ENCODE data around the gene KANK2.

GRCh38 chr19:11142528-11143171, 54.7 kb downstream of the KANK2 start:
- TF ChIP-seq MAX (CRISPR knock-in tag; IDR thresholded peaks at IDR 0.05) (no peak), CTCF (IDR thresholded peaks at IDR 0.05) (no peak), ZNF121 (CRISPR knock-in tag; IDR thresholded peaks at IDR 0.05) (no peak), ATF3 (CRISPR knock-in tag; conservative IDR thresholded peaks at IDR 0.05) (no peak), ZNF263 (CRISPR knock-in tag; IDR thresholded peaks at IDR 0.05; ENCODE audit: low read depth) (no peak), NFYB (CRISPR knock-in tag; conservative IDR thresholded peaks at IDR 0.05; ENCODE audit: low read depth) (no peak), FOXJ3 (CRISPR knock-in tag; IDR thresholded peaks at IDR 0.05; ENCODE audit: borderline replicate concordance) (no peak), E2F5 (CRISPR knock-in tag; IDR thresholded peaks at IDR 0.05) (no peak), RELA (CRISPR knock-in tag; IDR thresholded peaks at IDR 0.05; ENCODE audit: borderline replicate concordance) (no peak), CREB1 (CRISPR knock-in tag; IDR thresholded peaks at IDR 0.05) (no peak), PRDM15 (CRISPR knock-in tag; IDR thresholded peaks at IDR 0.05) (no peak), IRF2 (CRISPR knock-in tag; IDR thresholded peaks at IDR 0.05; ENCODE audit: borderline replicate concordance, low read depth) (no peak), ETV6 (CRISPR knock-in tag; IDR thresholded peaks at IDR 0.05) (no peak)
